WTC11 (cell line): ENCODE data around the gene PFKP.

Source experiments
- SMAD3 ChIP-seq: sonication (generic); formaldehyde crosslinking; IDR thresholded peaks from 2 replicates; pipeline ENCODE4 v1.8.0; 2022; ENCODE audit warnings: missing genetic modification reagents, mild to moderate bottlenecking, borderline replicate concordance
- ZNF232 ChIP-seq: sonication (generic); formaldehyde crosslinking; IDR thresholded peaks from 2 replicates; pipeline ENCODE4 v1.8.0; 2022; ENCODE audit warnings: mild to moderate bottlenecking, missing genetic modification reagents

- TF ChIP-seq SMAD3: no peak
- TF ChIP-seq ZNF232 (CRISPR knock-in tag): no peak
These were observed 56.4 kb downstream of the PFKP start for GRCh38 chr10:3123571-3124411.
